Measurements from ENCODE around the gene GUSB. TPM values are rescaled to one million over a fixed set of nuclear protein-coding genes. Genes with fewer than 3 reads are reported as not detected.

Gene GUSB
- total and polyA plus RNA-seq, 9 of the 15 experiments (the other 6 are each of a cell fraction or from before 2014, with no cell fraction given): 22.7 to 102 (median 60.1) TPM

DNA sequence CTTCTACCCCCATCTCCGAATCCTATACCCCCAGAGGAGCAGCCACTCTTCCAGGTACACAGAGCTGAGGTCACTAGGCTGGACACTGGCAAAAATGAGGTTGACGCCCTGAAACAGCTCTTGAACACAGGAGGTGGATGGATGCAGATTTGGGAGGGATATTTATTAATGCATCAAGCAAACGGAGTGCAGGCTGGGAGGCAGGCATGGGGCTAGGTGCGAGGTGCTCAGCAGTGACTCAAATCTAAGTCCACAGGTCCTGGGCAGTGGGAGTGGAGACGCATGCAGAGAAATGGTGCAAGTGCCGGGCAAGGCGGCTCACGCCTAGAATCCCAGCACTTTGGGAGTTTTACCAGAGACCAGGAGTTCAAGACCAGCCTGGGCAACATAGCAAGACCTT lies 11.0 kb downstream of the GUSB start:
- FAIRE-seq: no peak
- H2AFZ ChIP-seq (ENCODE audit: low read depth, low read length): no peak overlapping the region
- ChIA-PET POLR2A (interaction anchor here (0.9 to 1.1 kb wide), 2 partner anchors 10 to 17 kb away, joined by 3 to 4 read pairs; no protein-coding TSS in a partner anchor), CTCF (ENCODE audit: low intra/inter-chr PET ratio) (no interaction called here)
- H3K4me1 ChIP-seq (replicated peaks in 1 of 2; ENCODE audit: control insufficient read depth in 2 of 2, insufficient read depth in 2 of 2, low read length in 2 of 2): peaks cover 0 to 8% of the 10 kb centered on the region in 2 experiments; a peak in 1 of 5 replicates
- no peak for ATAC-seq
- 94% methylated on average over 8 of the region's 8 CpGs for WGBS (ENCODE audit: insufficient coverage, low coverage, missing lambda C conversion rate)
- in situ Hi-C loops (cut with MboI): no loop called here
- H3K4me2 ChIP-seq (ENCODE audit: insufficient read depth, low read length): no peak overlapping the region
- peaks cover 98% of the 10 kb centered on the region for H3K36me3 ChIP-seq (ENCODE audit: control insufficient read depth, insufficient read depth, low read length)
- intact Hi-C loops (cut with micrococcal nuclease): no loop called here
- H3K27me3 ChIP-seq (ENCODE audit: control insufficient read depth in 2 of 2, insufficient read depth in 2 of 2, low read length in 2 of 2): no peaks in the 10 kb centered on the region
- H3K27ac ChIP-seq (ENCODE audit: extremely low read depth, low read depth, low read length): no peak overlapping the region
- peak overlapping the region in 1 of 2 experiments; percentile 14; a peak in 2 of 4 replicates for H3K9ac ChIP-seq (ENCODE audit: insufficient read depth in 1 of 2, low read depth in 2 of 2, low read length in 2 of 2)
- H3K4me3 ChIP-seq: no peak overlapping the region
- DNase-seq (ENCODE audit: extremely low read depth in 1 of 4, low spot score in 3 of 4): no peak
- peaks cover 7% of the 10 kb centered on the region for H3K9me1 ChIP-seq (ENCODE audit: control insufficient read depth, insufficient read depth, low read length)
- H4K20me1 ChIP-seq (replicated peaks; ENCODE audit: control insufficient read depth, insufficient read depth, low read length): peaks cover 9% of the 10 kb centered on the region; the same call in 1 of the 2 replicates
- H3K79me2 ChIP-seq (ENCODE audit: control insufficient read depth, insufficient read depth, low read length): no peaks in the 10 kb centered on the region
- no TSS peak for BruUV-seq (replicated peaks)
- H3K9me3 ChIP-seq (replicated peaks; ENCODE audit: control insufficient read depth, insufficient read depth, low read depth, low read length): no peaks in the 10 kb centered on the region
- no peak for TF ChIP-seq NFRKB (IDR thresholded peaks at IDR 0.05; ENCODE audit: low read depth)
- TF ChIP-seq POLR2G (IDR thresholded peaks at IDR 0.05; ENCODE audit: low read depth, low read length): no peak
- no peak for TF ChIP-seq BCOR (IDR thresholded peaks at IDR 0.05)
- TF ChIP-seq, protein P1, sequence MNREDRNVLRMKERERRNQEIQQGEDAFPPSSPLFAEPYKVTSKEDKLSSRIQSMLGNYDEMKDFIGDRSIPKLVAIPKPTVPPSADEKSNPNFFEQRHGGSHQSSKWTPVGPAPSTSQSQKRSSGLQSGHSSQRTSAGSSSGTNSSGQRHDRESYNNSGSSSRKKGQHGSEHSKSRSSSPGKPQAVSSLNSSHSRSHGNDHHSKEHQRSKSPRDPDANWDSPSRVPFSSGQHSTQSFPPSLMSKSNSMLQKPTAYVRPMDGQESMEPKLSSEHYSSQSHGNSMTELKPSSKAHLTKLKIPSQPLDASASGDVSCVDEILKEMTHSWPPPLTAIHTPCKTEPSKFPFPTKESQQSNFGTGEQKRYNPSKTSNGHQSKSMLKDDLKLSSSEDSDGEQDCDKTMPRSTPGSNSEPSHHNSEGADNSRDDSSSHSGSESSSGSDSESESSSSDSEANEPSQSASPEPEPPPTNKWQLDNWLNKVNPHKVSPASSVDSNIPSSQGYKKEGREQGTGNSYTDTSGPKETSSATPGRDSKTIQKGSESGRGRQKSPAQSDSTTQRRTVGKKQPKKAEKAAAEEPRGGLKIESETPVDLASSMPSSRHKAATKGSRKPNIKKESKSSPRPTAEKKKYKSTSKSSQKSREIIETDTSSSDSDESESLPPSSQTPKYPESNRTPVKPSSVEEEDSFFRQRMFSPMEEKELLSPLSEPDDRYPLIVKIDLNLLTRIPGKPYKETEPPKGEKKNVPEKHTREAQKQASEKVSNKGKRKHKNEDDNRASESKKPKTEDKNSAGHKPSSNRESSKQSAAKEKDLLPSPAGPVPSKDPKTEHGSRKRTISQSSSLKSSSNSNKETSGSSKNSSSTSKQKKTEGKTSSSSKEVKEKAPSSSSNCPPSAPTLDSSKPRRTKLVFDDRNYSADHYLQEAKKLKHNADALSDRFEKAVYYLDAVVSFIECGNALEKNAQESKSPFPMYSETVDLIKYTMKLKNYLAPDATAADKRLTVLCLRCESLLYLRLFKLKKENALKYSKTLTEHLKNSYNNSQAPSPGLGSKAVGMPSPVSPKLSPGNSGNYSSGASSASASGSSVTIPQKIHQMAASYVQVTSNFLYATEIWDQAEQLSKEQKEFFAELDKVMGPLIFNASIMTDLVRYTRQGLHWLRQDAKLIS (CRISPR knock-in tag; IDR thresholded peaks at IDR 0.05): no peak
- TF ChIP-seq SMAD4 (CRISPR knock-in tag; conservative IDR thresholded peaks at IDR 0.05): no peak
- TF ChIP-seq, protein P2, sequence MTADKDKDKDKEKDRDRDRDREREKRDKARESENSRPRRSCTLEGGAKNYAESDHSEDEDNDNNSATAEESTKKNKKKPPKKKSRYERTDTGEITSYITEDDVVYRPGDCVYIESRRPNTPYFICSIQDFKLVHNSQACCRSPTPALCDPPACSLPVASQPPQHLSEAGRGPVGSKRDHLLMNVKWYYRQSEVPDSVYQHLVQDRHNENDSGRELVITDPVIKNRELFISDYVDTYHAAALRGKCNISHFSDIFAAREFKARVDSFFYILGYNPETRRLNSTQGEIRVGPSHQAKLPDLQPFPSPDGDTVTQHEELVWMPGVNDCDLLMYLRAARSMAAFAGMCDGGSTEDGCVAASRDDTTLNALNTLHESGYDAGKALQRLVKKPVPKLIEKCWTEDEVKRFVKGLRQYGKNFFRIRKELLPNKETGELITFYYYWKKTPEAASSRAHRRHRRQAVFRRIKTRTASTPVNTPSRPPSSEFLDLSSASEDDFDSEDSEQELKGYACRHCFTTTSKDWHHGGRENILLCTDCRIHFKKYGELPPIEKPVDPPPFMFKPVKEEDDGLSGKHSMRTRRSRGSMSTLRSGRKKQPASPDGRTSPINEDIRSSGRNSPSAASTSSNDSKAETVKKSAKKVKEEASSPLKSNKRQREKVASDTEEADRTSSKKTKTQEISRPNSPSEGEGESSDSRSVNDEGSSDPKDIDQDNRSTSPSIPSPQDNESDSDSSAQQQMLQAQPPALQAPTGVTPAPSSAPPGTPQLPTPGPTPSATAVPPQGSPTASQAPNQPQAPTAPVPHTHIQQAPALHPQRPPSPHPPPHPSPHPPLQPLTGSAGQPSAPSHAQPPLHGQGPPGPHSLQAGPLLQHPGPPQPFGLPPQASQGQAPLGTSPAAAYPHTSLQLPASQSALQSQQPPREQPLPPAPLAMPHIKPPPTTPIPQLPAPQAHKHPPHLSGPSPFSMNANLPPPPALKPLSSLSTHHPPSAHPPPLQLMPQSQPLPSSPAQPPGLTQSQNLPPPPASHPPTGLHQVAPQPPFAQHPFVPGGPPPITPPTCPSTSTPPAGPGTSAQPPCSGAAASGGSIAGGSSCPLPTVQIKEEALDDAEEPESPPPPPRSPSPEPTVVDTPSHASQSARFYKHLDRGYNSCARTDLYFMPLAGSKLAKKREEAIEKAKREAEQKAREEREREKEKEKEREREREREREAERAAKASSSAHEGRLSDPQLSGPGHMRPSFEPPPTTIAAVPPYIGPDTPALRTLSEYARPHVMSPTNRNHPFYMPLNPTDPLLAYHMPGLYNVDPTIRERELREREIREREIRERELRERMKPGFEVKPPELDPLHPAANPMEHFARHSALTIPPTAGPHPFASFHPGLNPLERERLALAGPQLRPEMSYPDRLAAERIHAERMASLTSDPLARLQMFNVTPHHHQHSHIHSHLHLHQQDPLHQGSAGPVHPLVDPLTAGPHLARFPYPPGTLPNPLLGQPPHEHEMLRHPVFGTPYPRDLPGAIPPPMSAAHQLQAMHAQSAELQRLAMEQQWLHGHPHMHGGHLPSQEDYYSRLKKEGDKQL (CRISPR knock-in tag; IDR thresholded peaks at IDR 0.05; ENCODE audit: borderline replicate concordance): no peak
- no peak for TF ChIP-seq ZNF224 (CRISPR knock-in tag; IDR thresholded peaks at IDR 0.05)
- no peak for TF ChIP-seq SMARCA4 (IDR thresholded peaks at IDR 0.05)
- no peak for TF ChIP-seq SIN3A (IDR thresholded peaks at IDR 0.05; ENCODE audit: borderline replicate concordance in 2 of 2, control insufficient read depth in 1 of 2, low read depth in 2 of 2, low read length in 2 of 2)
- TF ChIP-seq, protein P3, sequence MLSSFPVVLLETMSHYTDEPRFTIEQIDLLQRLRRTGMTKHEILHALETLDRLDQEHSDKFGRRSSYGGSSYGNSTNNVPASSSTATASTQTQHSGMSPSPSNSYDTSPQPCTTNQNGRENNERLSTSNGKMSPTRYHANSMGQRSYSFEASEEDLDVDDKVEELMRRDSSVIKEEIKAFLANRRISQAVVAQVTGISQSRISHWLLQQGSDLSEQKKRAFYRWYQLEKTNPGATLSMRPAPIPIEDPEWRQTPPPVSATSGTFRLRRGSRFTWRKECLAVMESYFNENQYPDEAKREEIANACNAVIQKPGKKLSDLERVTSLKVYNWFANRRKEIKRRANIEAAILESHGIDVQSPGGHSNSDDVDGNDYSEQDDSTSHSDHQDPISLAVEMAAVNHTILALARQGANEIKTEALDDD (IDR thresholded peaks at IDR 0.05): no peak
- TF ChIP-seq, protein P4, sequence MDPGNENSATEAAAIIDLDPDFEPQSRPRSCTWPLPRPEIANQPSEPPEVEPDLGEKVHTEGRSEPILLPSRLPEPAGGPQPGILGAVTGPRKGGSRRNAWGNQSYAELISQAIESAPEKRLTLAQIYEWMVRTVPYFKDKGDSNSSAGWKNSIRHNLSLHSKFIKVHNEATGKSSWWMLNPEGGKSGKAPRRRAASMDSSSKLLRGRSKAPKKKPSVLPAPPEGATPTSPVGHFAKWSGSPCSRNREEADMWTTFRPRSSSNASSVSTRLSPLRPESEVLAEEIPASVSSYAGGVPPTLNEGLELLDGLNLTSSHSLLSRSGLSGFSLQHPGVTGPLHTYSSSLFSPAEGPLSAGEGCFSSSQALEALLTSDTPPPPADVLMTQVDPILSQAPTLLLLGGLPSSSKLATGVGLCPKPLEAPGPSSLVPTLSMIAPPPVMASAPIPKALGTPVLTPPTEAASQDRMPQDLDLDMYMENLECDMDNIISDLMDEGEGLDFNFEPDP (CRISPR knock-in tag; IDR thresholded peaks at IDR 0.05): no peak

Measured in K562 (cell line).